Loucy (cell line): ENCODE measurements around the gene DUSP21.

Experiments
- H2AFZ ChIP-seq: fragments of 200-600 bp; sonication (generic); 2 replicates; pipeline ENCODE4 v1.6.0; 2016; ENCODE audit warnings: antibody characterized with exemption, mild to moderate bottlenecking, low read length, moderate library complexity
- H3F3A ChIP-seq: fragments of 200-600 bp; 2 replicates; pipeline ENCODE4 v1.6.0; 2016; ENCODE audit warnings: antibody characterized with exemption, low read depth, mild to moderate bottlenecking
- H3K27me3 ChIP-seq: fragments of 200-600 bp; sonication (generic); 2 replicates; pipeline ENCODE4 v1.6.1; 2014; ENCODE audit warnings: low read length, mild to moderate bottlenecking; ENCODE audit not compliant: insufficient read depth, poor library complexity, severe bottlenecking
- H3K36me3 ChIP-seq: fragments of 200-600 bp; sonication (generic); 2 replicates; pipeline ENCODE4 v1.6.1; 2016; ENCODE audit warnings: low read length; ENCODE audit not compliant: insufficient read depth
- H3K4me1 ChIP-seq: fragments of 200-600 bp; sonication (generic); 2 replicates; pipeline ENCODE4 v1.5.1; 2014; ENCODE audit warnings: low read length, mild to moderate bottlenecking; ENCODE audit not compliant: insufficient read depth, poor library complexity, severe bottlenecking
- H3K4me2 ChIP-seq: fragments of 200-600 bp; sonication (generic); 2 replicates; pipeline ENCODE4 v1.6.0; 2014; ENCODE audit warnings: antibody characterized with exemption, low read length, low read depth, mild to moderate bottlenecking; ENCODE audit not compliant: poor library complexity, severe bottlenecking
- H3K4me3 ChIP-seq: fragments of 200-600 bp; sonication (generic); 2 replicates; pipeline ENCODE4 v1.5.1; 2014; ENCODE audit warnings: low read length, mild to moderate bottlenecking, mixed read lengths; ENCODE audit not compliant: poor library complexity, severe bottlenecking
- H3K79me2 ChIP-seq: fragments of 200-600 bp; sonication (generic); 2 replicates; pipeline ENCODE4 v1.6.1; 2014; ENCODE audit warnings: low read length; ENCODE audit not compliant: insufficient read depth
- H3K9ac ChIP-seq: fragments of 200-600 bp; sonication (generic); 2 replicates; pipeline ENCODE4 v1.6.0; 2014; ENCODE audit warnings: mild to moderate bottlenecking, low read depth, low read length, moderate library complexity; ENCODE audit not compliant: poor library complexity, severe bottlenecking
- H3K9me2 ChIP-seq: fragments of 200-600 bp; sonication (generic); replicated peaks from 2 replicates; pipeline ENCODE4 v1.6.1; 2016; ENCODE audit warnings: low read depth, low read length, mixed read lengths
- H3K9me3 ChIP-seq: fragments of 200-600 bp; sonication (generic); 2 replicates; pipeline ENCODE4 v1.6.1; 2014; ENCODE audit warnings: mild to moderate bottlenecking, antibody characterized with exemption, low read length, low read depth; ENCODE audit not compliant: insufficient read depth
- H4K20me1 ChIP-seq: fragments of 200-600 bp; sonication (generic); 2 replicates; pipeline ENCODE4 v1.6.0; 2014; ENCODE audit warnings: antibody characterized with exemption, low read length, mild to moderate bottlenecking; ENCODE audit not compliant: insufficient read depth, poor library complexity, severe bottlenecking
- CTCF ChIP-seq: fragments of 200-600 bp; sonication (generic); conservative IDR thresholded peaks from 2 replicates; pipeline ENCODE4 v1.5.1; 2014; ENCODE audit warnings: mild to moderate bottlenecking, antibody characterized with exemption, low read length
- EZH2phosphoT487 ChIP-seq: fragments of 200-600 bp; IDR thresholded peaks from 2 replicates; pipeline ENCODE4 v1.6.1; 2018; ENCODE audit warnings: antibody characterized with exemption, mild to moderate bottlenecking, moderate library complexity, borderline replicate concordance

DUSP21 gene

GRCh38 chrX:44876086-44876485, 32.3 kb downstream of the DUSP21 start:
- Histone ChIP-seq H3K4me3 (peak overlapping the region; percentile 100), H3K36me3 (no peaks in the 10 kb centered on the region), H3K27me3 (no peaks in the 10 kb centered on the region), H3K9me3 (no peaks in the 10 kb centered on the region), H3K79me2 (peaks cover 89% of the 10 kb centered on the region), H3K9me2 (no peaks in the 10 kb centered on the region), H2AFZ (no peak overlapping the region), H3K4me2 (peak overlapping the region; percentile 91), H3K9ac (peak overlapping the region; percentile 98), H3F3A (no peaks in the 10 kb centered on the region), H4K20me1 (peaks cover 48% of the 10 kb centered on the region), H3K4me1 (peaks cover 6% of the 10 kb centered on the region)
- TF ChIP-seq CTCF (no peak), EZH2phosphoT487 (no peak)

GRCh38 chrX:44876767-44877166, 32.9 kb downstream of the DUSP21 start:
- Histone ChIP-seq H3K4me1 (peaks cover 6% of the 10 kb centered on the region), H4K20me1 (peaks cover 51% of the 10 kb centered on the region), H3F3A (no peaks in the 10 kb centered on the region), H3K36me3 (no peaks in the 10 kb centered on the region), H3K9ac (no peak overlapping the region), H2AFZ (no peak overlapping the region), H3K4me3 (peak overlapping the region; percentile 23), H3K4me2 (peak overlapping the region; percentile 64), H3K79me2 (peaks cover 89% of the 10 kb centered on the region), H3K9me2 (no peaks in the 10 kb centered on the region), H3K27me3 (no peaks in the 10 kb centered on the region), H3K9me3 (no peaks in the 10 kb centered on the region)
- TF ChIP-seq EZH2phosphoT487 (no peak), CTCF (no peak)

GRCh38 chrX:44878780-44879179, 35.0 kb downstream of the DUSP21 start:
- Histone ChIP-seq H4K20me1 (peaks cover 53% of the 10 kb centered on the region), H3K9me3 (no peaks in the 10 kb centered on the region), H3K36me3 (no peaks in the 10 kb centered on the region), H3K9ac (no peak overlapping the region), H2AFZ (no peak overlapping the region), H3K27me3 (no peaks in the 10 kb centered on the region), H3K4me3 (peak overlapping the region; percentile 23), H3K4me1 (peaks cover 6% of the 10 kb centered on the region), H3K79me2 (peaks cover 99% of the 10 kb centered on the region), H3K9me2 (no peaks in the 10 kb centered on the region), H3F3A (no peaks in the 10 kb centered on the region), H3K4me2 (peak overlapping the region; percentile 64)
- no peak for TF ChIP-seq EZH2phosphoT487
- no peak for TF ChIP-seq CTCF
